IPS-18c (cell line): ENCODE data around the gene PLEKHG2.

Experiments
- H3K4me3 ChIP-seq: 2 replicates; pipeline ENCODE4 v1.7.0; 2013; ENCODE audit warnings: low read depth, mild to moderate bottlenecking, low read length, moderate library complexity; ENCODE audit not compliant: insufficient read depth
- H3K9me3 ChIP-seq: one replicate; pipeline ENCODE4 v1.6.1; 2013; ENCODE audit warnings: mild to moderate bottlenecking, low read length, moderate library complexity; ENCODE audit not compliant: control insufficient read depth, insufficient read depth

Gene PLEKHG2

GRCh38 chr19:39428283-39429112, 16.0 kb downstream of the PLEKHG2 start:
- Histone ChIP-seq H3K9me3 (no peaks in the 10 kb centered on the region), H3K4me3 (peak overlapping the region; percentile 34)

GRCh38 chr19:39430675-39431593, 18.5 kb downstream of the PLEKHG2 start:
- Histone ChIP-seq H3K4me3 (no peak overlapping the region), H3K9me3 (no peaks in the 10 kb centered on the region)

- Histone ChIP-seq H3K9me3 (no peaks in the 10 kb centered on the region), H3K4me3 (no peak overlapping the region)
These were observed 20.2 kb downstream of the PLEKHG2 start for GRCh38 chr19:39432677-39433025.

- Histone ChIP-seq H3K9me3 (no peaks in the 10 kb centered on the region), H3K4me3 (no peak overlapping the region)
These were observed 21.1 kb downstream of the PLEKHG2 start for GRCh38 chr19:39433480-39434079.

- Histone ChIP-seq H3K4me3 (peak overlapping the region; percentile 95), H3K9me3 (no peaks in the 10 kb centered on the region)
These were observed 21.9 kb downstream of the PLEKHG2 start for GRCh38 chr19:39434123-39435076.

- H3K9me3 ChIP-seq, result no peaks in the 10 kb centered on the region
- H3K4me3 ChIP-seq, result peak within 1 kb of the TSS; percentile 95
These were observed 23.3 kb downstream of the PLEKHG2 start, which contains the start of gene RPS16 for GRCh38 chr19:39435499-39436349. RPS16 (minus strand) TSS chr19:39435949; CDS start chr19:39435895, 54 bp downstream.

- Histone ChIP-seq H3K4me3 (peak overlapping the region; percentile 82), H3K9me3 (no peaks in the 10 kb centered on the region)
These were observed 23.9 kb downstream of the PLEKHG2 start for GRCh38 chr19:39436350-39436716.

- Histone ChIP-seq H3K9me3 (no peaks in the 10 kb centered on the region), H3K4me3 (no peak overlapping the region)
These were observed 25.9 kb downstream of the PLEKHG2 start for GRCh38 chr19:39438270-39438934.

- Histone ChIP-seq H3K9me3 (no peaks in the 10 kb centered on the region), H3K4me3 (peak overlapping the region; percentile 97)
These were observed 32.2 kb downstream of the PLEKHG2 start for GRCh38 chr19:39444598-39445195.

- Histone ChIP-seq H3K9me3 (no peaks in the 10 kb centered on the region), H3K4me3 (peak within 1 kb of the TSS; percentile 97)
These were observed 33.0 kb downstream of the PLEKHG2 start, which contains the start of gene SUPT5H for GRCh38 chr19:39445196-39446111. SUPT5H (plus strand) TSS chr19:39445582; CDS start chr19:39445891, 309 bp downstream.

- Histone ChIP-seq H3K9me3 (no peaks in the 10 kb centered on the region), H3K4me3 (peak overlapping the region; percentile 97)
These were observed 34.1 kb downstream of the PLEKHG2 start for GRCh38 chr19:39446365-39447084.

GRCh38 chr19:39448271-39448670, 35.8 kb downstream of the PLEKHG2 start:
- Histone ChIP-seq H3K9me3 (no peaks in the 10 kb centered on the region), H3K4me3 (no peak overlapping the region)

- H3K9me3 ChIP-seq, result no peaks in the 10 kb centered on the region
- no peak overlapping the region for H3K4me3 ChIP-seq
These were observed 36.8 kb downstream of the PLEKHG2 start for GRCh38 chr19:39449116-39449797.
